Glomerular endothelial cell (primary cell): Measurements from ENCODE around the gene OSBPL3. TPM values are rescaled to one million over a fixed set of nuclear protein-coding genes. Genes with fewer than 3 reads are reported as not detected.

Source experiments
- DNase-seq: peaks from one replicate; pipeline ENCODE4 v3.0.0-alpha.2; 2011; ENCODE audit warnings: low read depth, low spot score; ENCODE audit errors: extremely low read depth
- total RNA-seq: library from RNA; depleted of rRNA; stranded (reverse); fragments of >200 nt; gene quantifications from 2 replicates; pipeline ENCODE4 v1.2.3, GENCODE V29; 2015

OSBPL3 gene
- total RNA-seq, 1 donor from 2014 or later, result 22.5 TPM

DNA sequence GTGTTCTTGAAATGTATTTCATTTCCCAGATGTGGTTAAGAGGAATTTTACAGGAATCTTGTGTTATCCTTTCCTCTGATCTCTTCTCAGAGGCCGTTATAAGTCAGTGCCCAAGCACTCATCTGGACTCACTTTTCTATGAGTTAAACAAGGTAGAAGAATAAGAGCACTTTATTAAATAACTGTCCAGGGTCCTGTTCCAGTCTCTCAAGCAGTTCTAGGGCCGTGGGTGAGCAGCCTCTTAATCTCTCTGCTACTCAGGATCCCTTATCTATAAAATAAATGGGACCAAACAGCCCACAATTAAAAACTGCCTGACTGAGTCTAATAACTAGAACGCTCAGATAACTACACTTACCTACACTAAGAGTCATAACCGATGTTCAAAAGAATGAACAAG is 111.2 kb downstream of the OSBPL3 start:
- DNase-seq, result no peak

DNA sequence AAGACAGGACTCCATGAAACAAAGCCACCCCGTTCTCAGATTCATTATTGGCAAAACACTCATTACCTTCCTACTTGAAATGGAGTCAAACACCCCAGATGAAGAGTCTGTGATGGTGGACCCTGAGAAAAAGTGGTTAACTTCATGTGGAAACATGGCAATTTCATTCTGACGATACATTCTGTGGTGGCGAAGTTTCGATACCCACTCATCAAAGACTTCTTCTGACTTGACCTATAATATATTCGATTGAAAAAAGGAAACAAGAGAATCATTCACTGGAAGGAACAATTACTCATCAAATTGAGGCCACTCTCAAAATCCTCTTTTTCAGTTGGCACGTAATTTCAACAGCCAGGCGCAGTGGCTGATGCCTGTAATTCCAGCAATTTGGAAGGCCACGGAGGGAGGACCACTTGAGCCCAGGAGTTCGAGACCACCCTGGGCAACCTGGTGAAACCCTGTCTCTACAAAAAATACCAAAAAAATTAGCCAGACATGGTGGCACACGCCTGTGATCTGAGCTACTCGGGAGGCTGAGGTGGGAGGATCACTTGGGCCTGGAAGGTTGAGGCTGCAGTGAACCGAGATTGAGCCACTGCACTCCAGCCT is 113.9 kb downstream of the OSBPL3 start:
- DNase-seq, result no peak

DNA sequence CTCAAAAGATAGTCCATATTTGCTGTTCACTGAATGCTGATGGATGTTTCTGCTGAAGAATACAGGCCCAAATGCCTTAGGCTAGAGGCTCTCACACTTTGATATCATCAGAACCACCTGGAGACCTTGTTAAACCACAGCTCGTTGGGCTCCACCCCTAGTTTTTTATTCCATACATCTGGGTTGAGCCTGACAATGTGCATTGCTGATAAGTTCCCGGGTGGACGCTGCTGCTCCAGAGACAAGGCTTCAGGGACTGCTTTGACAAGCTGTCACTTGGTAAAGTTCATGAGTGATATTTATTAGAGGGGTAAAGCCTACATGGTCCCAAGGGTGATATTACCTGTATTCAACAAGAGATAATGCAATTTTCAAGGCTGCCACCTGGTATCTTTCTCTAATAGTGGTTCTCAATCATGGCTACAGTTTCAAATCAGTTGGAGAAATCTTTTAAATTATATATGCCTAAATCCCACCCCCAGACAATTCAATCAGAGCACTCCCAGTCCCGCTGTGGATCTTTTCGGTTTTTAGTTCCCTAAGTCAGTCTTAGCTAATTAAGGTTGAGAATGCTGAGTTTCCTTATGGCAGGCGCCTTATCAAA is 115.7 kb downstream of the OSBPL3 start:
- DNase-seq, result no peak

DNA sequence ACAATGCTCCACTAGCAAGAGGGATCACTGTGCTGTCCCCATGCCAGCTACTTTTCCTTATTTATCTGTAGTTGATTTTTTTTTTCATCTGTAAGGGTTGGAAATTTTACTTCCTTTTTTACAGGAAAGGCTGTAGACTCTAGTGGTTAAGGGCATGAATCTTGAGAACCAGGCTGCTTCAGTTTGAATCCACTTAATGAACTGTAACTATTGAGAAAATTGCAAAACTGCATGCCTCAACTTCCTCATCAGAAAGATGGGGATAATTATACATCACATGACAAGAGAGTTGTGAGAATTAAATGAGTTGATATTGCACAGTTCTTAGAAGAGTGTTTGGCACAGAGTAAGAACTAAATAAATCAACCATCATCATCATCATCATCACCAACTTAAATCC is 116.4 kb downstream of the OSBPL3 start:
- DNase-seq, result no peak

GRCh38 chr7:24862461-24862860 is 117.5 kb downstream of the OSBPL3 start:
- no peak for DNase-seq

DNA sequence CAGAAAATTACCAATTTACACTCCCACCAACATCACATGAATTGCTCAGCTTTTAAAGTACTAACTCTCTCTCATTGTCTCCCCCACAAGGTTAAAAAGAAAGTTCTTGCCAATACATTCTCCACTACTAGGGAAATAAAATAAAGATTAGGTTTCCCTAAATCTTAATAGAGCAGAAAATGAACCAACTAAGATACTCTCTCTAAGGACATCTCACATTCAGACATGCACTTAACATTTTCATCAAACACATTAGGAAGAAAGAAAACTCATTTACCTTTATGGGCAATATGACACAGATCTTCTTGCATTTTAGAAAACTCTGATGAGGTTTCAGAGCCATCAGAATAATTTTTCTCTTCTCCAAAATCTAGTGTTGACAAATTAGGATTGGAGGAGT is 118.6 kb downstream of the OSBPL3 start:
- no peak for DNase-seq

DNA sequence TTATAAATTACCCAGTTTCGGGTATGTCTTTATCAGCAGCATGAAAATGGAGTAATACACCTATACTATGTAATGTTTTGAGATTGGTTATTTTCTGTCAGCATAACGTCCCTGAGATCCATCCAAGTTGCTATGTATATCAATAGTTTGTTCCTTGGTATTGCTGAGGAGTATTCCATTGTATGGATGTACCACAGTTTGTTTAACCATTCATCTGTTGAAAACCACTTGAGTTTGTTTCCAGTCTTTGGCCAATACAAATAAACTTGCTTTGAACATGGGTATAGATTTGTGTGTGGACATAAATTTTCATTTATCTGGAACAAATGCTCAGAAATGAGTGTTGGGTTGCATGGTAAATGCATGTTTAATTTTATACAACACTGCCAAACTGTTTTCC is 119.4 kb downstream of the OSBPL3 start:
- DNase-seq, result no peak

- DNase-seq, result no peak
Measured at GRCh38 chr7:24858108-24858977, 121.6 kb downstream of the OSBPL3 start.

- DNase-seq, result no peak
Measured at GRCh38 chr7:24857623-24858022, 122.4 kb downstream of the OSBPL3 start.

- no peak for DNase-seq
Measured at GRCh38 chr7:24854866-24855265, 125.1 kb downstream of the OSBPL3 start.

GRCh38 chr7:24851786-24852185 is 128.2 kb downstream of the OSBPL3 start:
- DNase-seq, result no peak

GRCh38 chr7:24848878-24849277 is 131.1 kb downstream of the OSBPL3 start:
- no peak for DNase-seq

DNA sequence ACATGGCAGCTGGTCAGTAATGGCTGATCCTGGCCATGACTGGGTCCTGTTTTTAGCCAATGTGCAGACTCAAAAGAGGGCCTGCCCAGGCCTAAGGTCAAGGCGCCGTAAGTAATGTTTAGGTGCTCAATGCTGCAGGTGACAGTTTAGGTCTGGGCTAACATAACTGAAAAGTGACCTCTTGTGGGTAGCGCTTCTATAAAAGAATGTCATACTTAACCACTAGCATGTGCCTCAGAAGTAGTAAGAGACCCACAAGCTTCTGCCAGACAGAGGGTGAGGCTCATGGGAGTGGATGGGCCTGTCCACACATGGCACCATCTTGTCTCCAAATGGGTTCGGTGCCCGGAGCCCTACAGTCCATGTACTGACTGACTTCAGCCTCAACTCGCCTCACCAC is 132.2 kb downstream of the OSBPL3 start:
- DNase-seq, result no peak

- no peak for DNase-seq
Measured at GRCh38 chr7:24843821-24844434, 136.1 kb downstream of the OSBPL3 start.

GRCh38 chr7:24842449-24843241 is 137.3 kb downstream of the OSBPL3 start:
- DNase-seq, result no peak

- no peak for DNase-seq
Measured at GRCh38 chr7:24842029-24842428, 137.9 kb downstream of the OSBPL3 start.

GRCh38 chr7:24840563-24840962 is 139.4 kb downstream of the OSBPL3 start:
- no peak for DNase-seq

DNA sequence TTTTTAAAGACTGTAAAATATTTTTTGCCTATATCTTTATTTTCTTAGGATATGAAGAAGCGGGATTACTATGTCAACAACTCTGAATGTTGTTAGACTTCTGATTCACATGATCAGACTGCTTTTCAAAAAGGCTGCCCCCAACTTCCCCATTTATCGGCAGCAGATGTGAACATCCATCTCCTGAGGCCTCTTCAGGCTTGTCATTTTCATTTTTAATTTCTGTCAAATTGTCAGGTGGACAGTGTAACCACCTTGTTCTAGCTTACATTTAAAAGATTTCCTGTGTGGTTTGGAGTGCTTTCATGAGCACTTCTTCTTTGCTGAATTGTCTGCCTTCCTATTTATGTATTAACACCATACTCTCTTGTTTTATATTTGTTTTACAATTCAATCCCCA is 143.9 kb downstream of the OSBPL3 start:
- DNase-seq, result no peak

- DNase-seq, result no peak
Measured at GRCh38 chr7:24835643-24836042, 144.3 kb downstream of the OSBPL3 start.

GRCh38 chr7:24834128-24834798 is 145.7 kb downstream of the OSBPL3 start:
- no peak for DNase-seq
